ENCODE data around the gene FCAMR. TPM values are rescaled to one million over a fixed set of nuclear protein-coding genes. Genes with fewer than 3 reads are reported as not detected.
A peak's percentile ranks its signal among the peaks of the same experiment; 100 is the strongest.

The FCAMR gene
- total RNA-seq, 2 donors from 2014 or later: 2.3 TPM; not detected in 1

DNA sequence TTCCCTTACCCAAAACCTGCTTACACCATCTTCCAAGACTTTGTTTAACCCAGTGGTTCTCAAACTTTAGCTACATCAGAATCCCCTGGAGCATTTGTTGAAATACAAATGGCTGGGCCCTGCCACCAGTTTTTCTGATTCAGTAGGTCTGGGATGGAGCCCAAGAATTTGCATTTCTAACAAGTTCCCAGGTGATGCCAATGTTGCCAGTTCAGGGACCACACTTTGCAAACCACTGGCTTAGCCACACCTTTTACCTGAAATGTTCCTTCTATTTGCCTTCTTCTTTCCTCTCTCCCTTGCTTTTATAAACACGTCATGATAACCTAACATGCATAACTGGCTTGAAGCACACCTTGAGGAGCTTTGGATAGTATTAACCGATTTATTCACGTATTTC is 16.1 kb upstream of the FCAMR start:
- WGBS: 71% methylated on average over 3 of the region's 3 CpGs
- no peak overlapping the region for H3K4me3 ChIP-seq
- H3K27me3 ChIP-seq (replicated peaks; ENCODE audit: insufficient read depth): no peaks in the 10 kb centered on the region
- intact Hi-C loops (cut with DNase I): no loop called here
- H3K36me3 ChIP-seq: no peaks in the 10 kb centered on the region
- DNase-seq (ENCODE audit: low spot score): no peak
- TF ChIP-seq, protein P1, sequence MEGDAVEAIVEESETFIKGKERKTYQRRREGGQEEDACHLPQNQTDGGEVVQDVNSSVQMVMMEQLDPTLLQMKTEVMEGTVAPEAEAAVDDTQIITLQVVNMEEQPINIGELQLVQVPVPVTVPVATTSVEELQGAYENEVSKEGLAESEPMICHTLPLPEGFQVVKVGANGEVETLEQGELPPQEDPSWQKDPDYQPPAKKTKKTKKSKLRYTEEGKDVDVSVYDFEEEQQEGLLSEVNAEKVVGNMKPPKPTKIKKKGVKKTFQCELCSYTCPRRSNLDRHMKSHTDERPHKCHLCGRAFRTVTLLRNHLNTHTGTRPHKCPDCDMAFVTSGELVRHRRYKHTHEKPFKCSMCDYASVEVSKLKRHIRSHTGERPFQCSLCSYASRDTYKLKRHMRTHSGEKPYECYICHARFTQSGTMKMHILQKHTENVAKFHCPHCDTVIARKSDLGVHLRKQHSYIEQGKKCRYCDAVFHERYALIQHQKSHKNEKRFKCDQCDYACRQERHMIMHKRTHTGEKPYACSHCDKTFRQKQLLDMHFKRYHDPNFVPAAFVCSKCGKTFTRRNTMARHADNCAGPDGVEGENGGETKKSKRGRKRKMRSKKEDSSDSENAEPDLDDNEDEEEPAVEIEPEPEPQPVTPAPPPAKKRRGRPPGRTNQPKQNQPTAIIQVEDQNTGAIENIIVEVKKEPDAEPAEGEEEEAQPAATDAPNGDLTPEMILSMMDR (IDR thresholded peaks at IDR 0.05): no peak
- TF ChIP-seq POLR2A (IDR thresholded peaks at IDR 0.05): no peak
- TF ChIP-seq POLR2AphosphoS5 (IDR thresholded peaks at IDR 0.05): no peak
- no peak overlapping the region for H3K27ac ChIP-seq
- H3K4me1 ChIP-seq (replicated peaks): no peaks in the 10 kb centered on the region
- H3K9me3 ChIP-seq: no peaks in the 10 kb centered on the region

DNA sequence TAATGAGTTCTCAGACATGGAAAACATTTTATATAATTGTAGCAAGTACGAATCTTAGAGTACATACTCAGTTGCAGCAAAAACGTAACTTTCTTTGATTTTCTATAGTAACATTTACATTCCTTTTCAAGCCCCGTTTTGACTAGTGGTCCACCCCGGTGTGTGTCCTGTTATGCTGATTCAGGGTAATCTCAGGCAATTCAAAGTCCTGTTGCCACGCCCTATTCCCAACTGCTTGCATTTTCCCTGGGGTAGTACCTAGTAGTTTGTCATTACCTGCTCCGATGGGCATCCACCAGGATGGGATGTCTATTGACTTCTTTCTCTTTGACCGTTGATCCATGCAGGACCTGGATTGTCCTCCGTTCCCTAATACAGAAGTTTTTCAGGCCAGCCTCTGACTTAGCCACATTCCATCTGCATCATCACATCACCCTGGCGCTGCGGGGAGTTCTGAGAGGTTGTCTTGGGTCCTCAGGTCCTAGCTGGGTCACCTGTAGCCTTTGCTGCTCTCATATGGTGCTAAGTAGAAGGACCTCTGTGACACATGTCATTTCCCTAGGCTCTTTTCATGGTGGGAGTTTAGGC is 15.0 kb upstream of the FCAMR start:
- WGBS: 68% methylated on average over 10 of the region's 10 CpGs
- no peak for TF ChIP-seq POLR2AphosphoS5 (IDR thresholded peaks at IDR 0.05)
- TF ChIP-seq, protein P1 (IDR thresholded peaks at IDR 0.05): no peak
- no peak for TF ChIP-seq POLR2A (IDR thresholded peaks at IDR 0.05)
- no peaks in the 10 kb centered on the region for H3K9me3 ChIP-seq
- H3K36me3 ChIP-seq: no peaks in the 10 kb centered on the region
- H3K27me3 ChIP-seq (replicated peaks; ENCODE audit: insufficient read depth): no peaks in the 10 kb centered on the region
- H3K4me3 ChIP-seq: no peak overlapping the region
- no peak for DNase-seq (ENCODE audit: low spot score)
- no peaks in the 10 kb centered on the region for H3K4me1 ChIP-seq (replicated peaks)
- intact Hi-C loops (cut with DNase I): no loop called here
- no peak overlapping the region for H3K27ac ChIP-seq

- H3K4me3 ChIP-seq: no peak overlapping the region
- no peak for TF ChIP-seq POLR2A (IDR thresholded peaks at IDR 0.05)
- TF ChIP-seq, protein P1 (IDR thresholded peaks at IDR 0.05): peak; percentile 13 to 79 (median 66)
- peak; percentile 11 for TF ChIP-seq POLR2AphosphoS5 (IDR thresholded peaks at IDR 0.05)
- WGBS: 34% methylated on average over 4 of the region's 4 CpGs
- DNase-seq (ENCODE audit: low spot score): peak; percentile 60
- no peak overlapping the region for H3K27ac ChIP-seq
- intact Hi-C loops (cut with DNase I): loop anchor here (2.0 kb wide), 1 partner anchor 349 kb away; no protein-coding TSS in a partner anchor
- no peaks in the 10 kb centered on the region for H3K9me3 ChIP-seq
- H3K27me3 ChIP-seq (replicated peaks; ENCODE audit: insufficient read depth): no peaks in the 10 kb centered on the region
- H3K4me1 ChIP-seq (replicated peaks): no peaks in the 10 kb centered on the region
- H3K36me3 ChIP-seq: no peaks in the 10 kb centered on the region
These were observed 12.0 kb upstream of the FCAMR start for GRCh38 chr1:206982216-206982615.

GRCh38 chr1:206979379-206980043 is 9.3 kb upstream of the FCAMR start:
- intact Hi-C loops (cut with DNase I): loop anchor here (10.0 kb wide), 1 partner anchor 485 kb away; no protein-coding TSS in a partner anchor
- WGBS: 85% methylated on average over 3 of the region's 3 CpGs
- TF ChIP-seq, protein P1 (IDR thresholded peaks at IDR 0.05): peak in 2 of 4 experiments; percentile 30 to 51
- TF ChIP-seq POLR2A (IDR thresholded peaks at IDR 0.05) (no peak), POLR2AphosphoS5 (IDR thresholded peaks at IDR 0.05) (no peak)
- Histone ChIP-seq H3K9me3 (no peaks in the 10 kb centered on the region), H3K36me3 (no peaks in the 10 kb centered on the region), H3K4me3 (no peak overlapping the region), H3K27me3 (replicated peaks; ENCODE audit: insufficient read depth) (no peaks in the 10 kb centered on the region), H3K4me1 (replicated peaks) (no peaks in the 10 kb centered on the region), H3K27ac (no peak overlapping the region)
- no peak for DNase-seq (ENCODE audit: low spot score)
